ENCODE results near the gene ADCYAP1R1. TPM values are rescaled to one million over a fixed set of nuclear protein-coding genes. Genes with fewer than 3 reads are reported as not detected.

Gene ADCYAP1R1
- total and polyA plus RNA-seq, 7 donors = 0.60 to 35.7 (median 18.2) TPM; not detected in 1

DNA sequence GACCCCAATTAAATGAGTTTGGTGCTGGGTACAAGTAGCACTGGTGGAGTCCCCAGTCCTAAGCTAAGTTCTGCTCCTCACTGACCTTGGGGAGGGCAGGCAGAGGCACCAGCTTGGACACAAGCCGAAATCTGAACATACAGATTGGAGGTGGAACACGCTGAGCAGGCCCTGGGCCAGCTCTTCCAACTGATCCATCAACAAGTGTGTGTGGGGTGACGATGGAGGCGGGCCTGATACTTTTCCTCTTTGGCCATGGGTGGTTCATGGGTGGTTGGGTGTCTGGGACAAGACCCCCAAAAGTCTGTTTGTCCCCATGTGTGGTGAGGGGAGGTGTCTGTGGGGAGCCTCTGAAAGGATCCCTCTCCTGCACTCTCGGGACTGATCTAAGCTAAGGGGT lies 1.9 kb downstream of the ADCYAP1R1 start:
- H3K9me3 ChIP-seq = no peaks in the 10 kb centered on the region
- no peak for DNase-seq
- H3K27me3 ChIP-seq = peaks cover 26 to 61% (median 35%) of the 10 kb centered on the region in 3 donors
- peaks cover 0 to 20% (median 12%) of the 10 kb centered on the region in 4 donors for H3K4me1 ChIP-seq
- WGBS, 2 donors = 79 to 89% methylated on average over 5 of the region's 5 CpGs
- intact Hi-C loops (cut with DNase I) = no loop called here
- H3K36me3 ChIP-seq = no peaks in the 10 kb centered on the region
- TF ChIP-seq, protein P1, sequence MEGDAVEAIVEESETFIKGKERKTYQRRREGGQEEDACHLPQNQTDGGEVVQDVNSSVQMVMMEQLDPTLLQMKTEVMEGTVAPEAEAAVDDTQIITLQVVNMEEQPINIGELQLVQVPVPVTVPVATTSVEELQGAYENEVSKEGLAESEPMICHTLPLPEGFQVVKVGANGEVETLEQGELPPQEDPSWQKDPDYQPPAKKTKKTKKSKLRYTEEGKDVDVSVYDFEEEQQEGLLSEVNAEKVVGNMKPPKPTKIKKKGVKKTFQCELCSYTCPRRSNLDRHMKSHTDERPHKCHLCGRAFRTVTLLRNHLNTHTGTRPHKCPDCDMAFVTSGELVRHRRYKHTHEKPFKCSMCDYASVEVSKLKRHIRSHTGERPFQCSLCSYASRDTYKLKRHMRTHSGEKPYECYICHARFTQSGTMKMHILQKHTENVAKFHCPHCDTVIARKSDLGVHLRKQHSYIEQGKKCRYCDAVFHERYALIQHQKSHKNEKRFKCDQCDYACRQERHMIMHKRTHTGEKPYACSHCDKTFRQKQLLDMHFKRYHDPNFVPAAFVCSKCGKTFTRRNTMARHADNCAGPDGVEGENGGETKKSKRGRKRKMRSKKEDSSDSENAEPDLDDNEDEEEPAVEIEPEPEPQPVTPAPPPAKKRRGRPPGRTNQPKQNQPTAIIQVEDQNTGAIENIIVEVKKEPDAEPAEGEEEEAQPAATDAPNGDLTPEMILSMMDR (IDR thresholded peaks at IDR 0.05) = no peak
- TF ChIP-seq POLR2AphosphoS5 (IDR thresholded peaks at IDR 0.05) = no peak
- no peak for TF ChIP-seq EP300 (IDR thresholded peaks at IDR 0.05)
- TF ChIP-seq POLR2A (IDR thresholded peaks at IDR 0.05) = no peak
- H3K4me3 ChIP-seq = peak overlapping the region; percentile 9 to 52 (median 48)
- H3K27ac ChIP-seq = peak overlapping the region in 1 of 4 donors; percentile 6

DNA sequence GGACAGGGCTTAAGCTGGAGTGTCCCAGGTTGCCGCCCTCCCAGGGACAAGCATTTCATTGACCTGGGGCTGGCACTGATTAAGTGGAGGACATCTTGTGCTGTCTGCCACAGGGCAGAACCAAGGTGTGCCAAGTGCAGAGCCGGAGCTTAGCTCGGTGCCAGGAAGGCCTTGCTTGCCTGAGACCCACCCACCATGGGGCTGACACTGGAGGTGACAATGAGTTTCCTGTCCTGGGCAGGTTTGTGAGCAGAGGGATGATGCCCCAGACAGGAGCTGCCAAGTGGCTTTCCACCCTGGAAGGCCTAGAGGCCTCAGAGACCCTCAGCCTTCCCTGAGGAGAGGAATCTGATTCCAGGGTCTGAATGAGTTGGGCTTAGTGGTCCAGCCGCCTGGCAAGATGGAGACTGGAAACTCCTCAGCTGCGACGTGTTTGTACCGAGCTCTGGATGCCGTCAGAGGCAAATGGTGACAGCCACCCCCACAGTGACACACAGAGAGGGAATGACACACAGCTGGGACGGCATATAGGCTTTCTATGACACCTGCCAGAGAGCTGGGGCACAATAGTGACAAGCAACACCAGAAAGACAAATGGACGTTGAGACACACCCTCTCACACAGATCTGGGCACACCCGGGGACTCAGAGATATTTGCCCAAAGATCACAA lies 2.6 kb downstream of the ADCYAP1R1 start:
- Histone ChIP-seq H3K9me3 (no peaks in the 10 kb centered on the region), H3K36me3 (no peaks in the 10 kb centered on the region), H3K4me1 (peaks cover 0 to 20% (median 12%) of the 10 kb centered on the region in 4 donors), H3K4me3 (peak overlapping the region in 3 of 4 donors; percentile 46 to 52 (median 50)), H3K27me3 (peaks cover 26 to 61% (median 35%) of the 10 kb centered on the region in 3 donors), H3K27ac (no peak overlapping the region)
- 64 to 78% methylated on average over 11 of the region's 11 CpGs for WGBS, 2 donors
- no peak for TF ChIP-seq POLR2AphosphoS5 (IDR thresholded peaks at IDR 0.05)
- TF ChIP-seq, protein P1 (IDR thresholded peaks at IDR 0.05) = no peak
- no peak for TF ChIP-seq EP300 (IDR thresholded peaks at IDR 0.05)
- TF ChIP-seq POLR2A (IDR thresholded peaks at IDR 0.05) = no peak
- intact Hi-C loops (cut with DNase I) = no loop called here
- DNase-seq = no peak

DNA sequence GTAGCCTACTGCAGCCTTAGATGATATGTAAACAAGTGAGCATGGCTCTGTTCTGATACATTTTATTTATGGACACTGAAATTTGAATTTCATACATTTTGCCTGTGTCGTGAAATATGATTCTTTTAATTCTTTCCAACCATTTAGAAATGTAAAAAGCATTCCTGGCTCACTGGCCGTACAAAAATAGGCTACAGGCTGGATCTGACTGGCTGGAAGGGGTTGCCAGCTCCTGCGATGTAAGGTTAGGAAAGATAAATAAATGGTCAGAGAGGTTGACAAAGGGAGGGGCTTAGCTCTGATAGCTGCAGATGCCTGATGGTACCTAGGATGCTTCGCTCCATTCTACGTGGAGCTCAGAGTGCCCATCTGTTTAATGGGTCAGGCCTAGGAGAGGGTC lies 3.4 kb downstream of the ADCYAP1R1 start:
- Histone ChIP-seq H3K4me3 (peak overlapping the region in 1 of 4 donors; percentile 50), H3K27me3 (peaks cover 26 to 57% (median 32%) of the 10 kb centered on the region in 3 donors), H3K4me1 (peaks cover 0 to 20% (median 12%) of the 10 kb centered on the region in 4 donors), H3K36me3 (no peaks in the 10 kb centered on the region), H3K27ac (no peak overlapping the region), H3K9me3 (no peaks in the 10 kb centered on the region)
- TF ChIP-seq, protein P1 (IDR thresholded peaks at IDR 0.05) = no peak
- TF ChIP-seq EP300 (IDR thresholded peaks at IDR 0.05) = no peak
- no peak for TF ChIP-seq POLR2AphosphoS5 (IDR thresholded peaks at IDR 0.05)
- no peak for TF ChIP-seq POLR2A (IDR thresholded peaks at IDR 0.05)
- intact Hi-C loops (cut with DNase I) = no loop called here
- DNase-seq = no peak
- 45 to 70% methylated on average over 5 of the region's 5 CpGs for WGBS, 2 donors

DNA sequence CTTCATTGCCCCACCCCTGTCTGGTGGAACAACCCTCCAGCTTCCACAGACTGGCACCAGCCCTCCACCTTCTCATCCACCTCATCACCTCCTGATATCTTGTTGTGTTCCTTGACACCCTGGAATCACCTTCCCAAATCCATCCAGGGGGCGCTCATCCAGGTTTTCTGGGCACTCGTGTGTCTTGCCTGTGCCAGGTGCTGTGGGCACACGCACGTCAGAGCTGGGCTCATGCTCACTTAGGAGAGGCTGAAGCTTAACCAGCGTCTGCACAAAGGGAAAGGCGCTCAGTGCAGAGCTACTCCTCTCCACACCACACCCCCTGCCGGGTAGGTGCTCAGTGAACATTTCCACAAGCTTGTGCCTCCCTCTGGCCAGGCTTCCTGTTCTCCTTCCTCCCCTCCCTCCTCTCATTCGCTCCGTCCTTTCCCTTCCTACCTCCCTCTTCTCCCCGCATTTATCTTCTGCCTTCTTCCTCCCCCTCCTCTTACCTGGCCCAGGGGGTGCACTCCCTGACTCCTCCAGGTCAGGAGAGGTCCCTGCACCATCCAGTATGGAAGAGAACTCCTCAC lies 4.8 kb downstream of the ADCYAP1R1 start:
- DNase-seq = no peak
- TF ChIP-seq, protein P1 (IDR thresholded peaks at IDR 0.05) = no peak
- no peak for TF ChIP-seq POLR2AphosphoS5 (IDR thresholded peaks at IDR 0.05)
- TF ChIP-seq EP300 (IDR thresholded peaks at IDR 0.05) = no peak
- no peak for TF ChIP-seq POLR2A (IDR thresholded peaks at IDR 0.05)
- intact Hi-C loops (cut with DNase I) = no loop called here
- peaks cover 0 to 18% (median 11%) of the 10 kb centered on the region in 4 donors for H3K4me1 ChIP-seq
- 40 to 64% methylated on average over 10 of the region's 10 CpGs for WGBS, 2 donors
- H3K4me3 ChIP-seq = no peak overlapping the region
- H3K27ac ChIP-seq = no peak overlapping the region
- no peaks in the 10 kb centered on the region for H3K36me3 ChIP-seq
- H3K9me3 ChIP-seq = no peaks in the 10 kb centered on the region
- peaks cover 26 to 43% (median 28%) of the 10 kb centered on the region in 3 donors for H3K27me3 ChIP-seq
